Measurements from ENCODE around the gene WWOX. TPM values are rescaled to one million over a fixed set of nuclear protein-coding genes. Genes with fewer than 3 reads are reported as not detected.

Gene WWOX
- total and polyA plus RNA-seq, 2 of the 4 experiments (the other 2 are of a cell fraction), result 2.7 to 5.4 TPM

GRCh38 chr16:79077346-79077745 lies 977.9 kb downstream of the WWOX start:
- Histone ChIP-seq H2AK9ac (replicated peaks; ENCODE audit: low read depth, low read length, poor library complexity) (no peak overlapping the region), H4K8ac (ENCODE audit: low read depth in 2 of 2, low read length in 2 of 2) (no peak overlapping the region), H3K27ac (ENCODE audit: insufficient read depth, low read length) (no peak overlapping the region), H3K14ac (replicated peaks; ENCODE audit: low read depth, low read length) (no peak overlapping the region), H2BK15ac (ENCODE audit: low read depth, low read length) (no peak overlapping the region), H3K4me2 (ENCODE audit: low read depth, low read length) (no peak overlapping the region), H2BK120ac (ENCODE audit: low read depth, low read length) (no peak overlapping the region), H2BK5ac (ENCODE audit: low read depth, low read length, poor library complexity, severe bottlenecking) (no peak overlapping the region), H3K36me3 (ENCODE audit: control insufficient read depth, insufficient read depth, low read length) (no peaks in the 10 kb centered on the region), H2AFZ (replicated peaks; ENCODE audit: low read length, poor library complexity) (no peak overlapping the region), H4K5ac (ENCODE audit: low read depth, low read length) (no peak overlapping the region), H3K4ac (ENCODE audit: low read depth, low read length) (no peak overlapping the region), H3K27me3 (ENCODE audit: control insufficient read depth, insufficient read depth, low read length) (no peaks in the 10 kb centered on the region), H3K18ac (ENCODE audit: low read depth, low read length) (no peak overlapping the region), H3K9me1 (ENCODE audit: insufficient read depth, low read length) (no peaks in the 10 kb centered on the region), H4K91ac (ENCODE audit: insufficient read depth, low read depth, low read length) (no peak overlapping the region), H3K9me3 (ENCODE audit: control insufficient read depth, insufficient read depth, low read length) (peaks cover 21% of the 10 kb centered on the region), H3K4me1 (ENCODE audit: control insufficient read depth, insufficient read depth, low read length) (no peaks in the 10 kb centered on the region), H3K4me3 (ENCODE audit: insufficient read depth, low read depth, low read length) (no peak overlapping the region), H3K9ac (ENCODE audit: low read depth, low read length) (no peak overlapping the region), H2BK20ac (ENCODE audit: low read depth, low read length) (no peak overlapping the region), H4K20me1 (ENCODE audit: insufficient read depth, low read length) (no peaks in the 10 kb centered on the region), H3K56ac (ENCODE audit: extremely low read depth, insufficient read depth, low read length) (no peak overlapping the region), H3K79me1 (ENCODE audit: low read depth in 1 of 2, low read length in 2 of 2) (no peaks in the 10 kb centered on the region), H3K23ac (ENCODE audit: low read depth, low read length) (no peak overlapping the region), H2AK5ac (ENCODE audit: low read depth, low read length) (no peak overlapping the region)
- no TSS peak for BruUV-seq (replicated peaks)
- ChIA-PET POLR2A (ENCODE audit: unreplicated experiment) (no interaction called here), CTCF (no interaction called here)
- no CpG with 5 or more reads among the region's 5 CpGs for WGBS, 2 experiments (ENCODE audit: extremely low coverage in 2 of 2, insufficient read length in 1 of 2)
- in situ Hi-C loops (cut with MboI; ENCODE audit: low sequenced_read_pairs) (no loop called here), dilution Hi-C loops (cut with HindIII; ENCODE audit: low sequenced_read_pairs, unreplicated experiment) (no loop called here), intact Hi-C loops (cut with micrococcal nuclease) (no loop called here)
- ATAC-seq (ENCODE audit: low read depth) (no peak), DNase-seq (no peak)
- no peak for TF ChIP-seq CEBPB (IDR thresholded peaks at IDR 0.05; ENCODE audit: low read depth, low read length)
- TF ChIP-seq NFE2L2 (IDR thresholded peaks at IDR 0.05; ENCODE audit: low read depth, low read length), result no peak
- no peak for TF ChIP-seq MXI1 (IDR thresholded peaks at IDR 0.05; ENCODE audit: borderline replicate concordance, low read depth, low read length)
- no peak for TF ChIP-seq MAFK (IDR thresholded peaks at IDR 0.05; ENCODE audit: low read depth, low read length)
- TF ChIP-seq RFX5 (IDR thresholded peaks at IDR 0.05; ENCODE audit: low read depth, low read length), result no peak
- TF ChIP-seq ELK1 (IDR thresholded peaks at IDR 0.05; ENCODE audit: borderline replicate concordance, low read depth, low read length), result no peak
- TF ChIP-seq BHLHE40 (IDR thresholded peaks at IDR 0.05; ENCODE audit: low read depth, low read length), result no peak
- no peak for TF ChIP-seq RCOR1 (IDR thresholded peaks at IDR 0.05; ENCODE audit: insufficient replicate concordance, low read length)
- TF ChIP-seq SMC3 (IDR thresholded peaks at IDR 0.05; ENCODE audit: low read depth, low read length), result no peak
- TF ChIP-seq MAZ (IDR thresholded peaks at IDR 0.05; ENCODE audit: borderline replicate concordance, low read depth, low read length), result no peak
- TF ChIP-seq CHD1 (IDR thresholded peaks at IDR 0.05; ENCODE audit: low read depth, low read length), result no peak
- TF ChIP-seq USF2 (IDR thresholded peaks at IDR 0.05; ENCODE audit: low read depth, low read length), result no peak
- TF ChIP-seq CTCF (conservative IDR thresholded peaks at IDR 0.05; ENCODE audit: low read depth, low read length), result no peak
- no peak for TF ChIP-seq POLR2A (IDR thresholded peaks at IDR 0.05; ENCODE audit: low read depth, low read length)
- no peak for TF ChIP-seq FOS (IDR thresholded peaks at IDR 0.05; ENCODE audit: low read depth, low read length)
- TF ChIP-seq RAD21 (IDR thresholded peaks at IDR 0.05; ENCODE audit: low read length), result no peak
